Kidney capillary endothelial cell (primary cell): ENCODE data around the gene HACD1.

Experiments used
- DNase-seq: peaks from one replicate; pipeline ENCODE4 v3.0.0-alpha.2; 2018; ENCODE audit warnings: low spot score

The HACD1 gene, protein sequence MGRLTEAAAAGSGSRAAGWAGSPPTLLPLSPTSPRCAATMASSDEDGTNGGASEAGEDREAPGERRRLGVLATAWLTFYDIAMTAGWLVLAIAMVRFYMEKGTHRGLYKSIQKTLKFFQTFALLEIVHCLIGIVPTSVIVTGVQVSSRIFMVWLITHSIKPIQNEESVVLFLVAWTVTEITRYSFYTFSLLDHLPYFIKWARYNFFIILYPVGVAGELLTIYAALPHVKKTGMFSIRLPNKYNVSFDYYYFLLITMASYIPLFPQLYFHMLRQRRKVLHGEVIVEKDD

GRCh38 chr10:17617031-17617911 lies at the start of gene HACD1:
TSS of gene HACD1 (minus strand) at chr10:17617374. CDS start at chr10:17617339, 35 bp downstream.
- DNase-seq, result peak; percentile 16

DNA sequence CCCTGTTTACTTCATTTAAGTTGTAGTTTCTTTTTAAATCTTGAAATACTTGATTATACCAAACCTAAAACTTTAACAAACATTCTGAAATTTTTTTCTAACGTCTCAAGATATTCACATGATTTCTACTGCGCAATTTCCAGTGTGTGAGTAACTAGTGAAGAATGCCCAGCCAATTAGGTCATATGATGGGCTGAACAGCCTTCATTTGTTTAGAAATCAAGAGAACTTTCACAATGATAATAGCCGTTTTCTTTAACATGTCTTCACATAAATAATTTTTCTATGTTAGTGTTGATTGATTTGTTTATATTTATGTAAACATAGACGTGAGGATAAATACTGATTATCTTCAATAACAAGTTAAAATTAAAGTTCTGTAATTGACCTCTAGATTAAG lies 48.6 kb upstream of the HACD1 start:
- no peak for DNase-seq

DNA sequence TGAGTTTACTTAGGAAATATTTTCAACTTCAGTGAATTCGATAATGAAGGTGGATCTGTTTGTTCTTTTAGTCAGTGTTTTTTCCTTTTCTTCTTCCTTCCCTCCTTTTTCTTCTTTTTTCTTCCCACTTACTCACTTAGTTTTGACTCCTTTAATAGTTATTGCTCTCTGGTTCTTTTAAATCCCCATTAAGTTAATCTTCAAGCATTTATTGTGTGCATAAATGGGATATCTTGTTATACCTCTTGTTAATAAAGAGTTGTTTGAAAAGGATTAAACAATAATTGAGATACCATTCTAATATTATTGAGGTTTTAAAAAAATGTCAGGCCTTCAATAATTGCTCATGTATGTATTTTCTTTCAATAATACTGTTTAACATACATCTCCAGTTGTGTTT lies 46.3 kb upstream of the HACD1 start:
- DNase-seq, result no peak

GRCh38 chr10:17662193-17663138 lies 45.3 kb upstream of the HACD1 start:
- DNase-seq, result no peak

- DNase-seq, result no peak
Measured at GRCh38 chr10:17661510-17661909, 44.3 kb upstream of the HACD1 start.

- no peak for DNase-seq
Measured at GRCh38 chr10:17660921-17661320, 43.7 kb upstream of the HACD1 start.

DNA sequence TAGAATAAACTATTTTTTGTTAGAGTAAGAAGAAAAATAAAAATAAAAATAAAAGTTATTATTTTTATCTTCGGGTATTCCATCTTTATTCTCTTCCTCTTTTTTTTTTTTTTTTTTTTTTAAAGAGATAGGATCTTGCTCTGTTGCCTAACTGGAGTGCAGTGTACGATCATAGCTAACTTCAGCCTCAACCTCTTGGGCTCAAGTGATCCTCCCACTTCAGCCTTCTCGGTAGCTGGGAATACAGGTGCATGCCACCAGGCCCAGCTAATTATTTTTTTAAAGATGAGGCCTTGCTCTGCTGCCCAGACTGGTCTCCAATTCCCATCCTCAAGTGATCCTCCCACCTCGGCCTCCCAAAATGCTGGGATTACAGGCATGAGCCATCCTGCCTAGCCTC lies 42.2 kb upstream of the HACD1 start:
- DNase-seq, result no peak

- DNase-seq, result no peak
Measured at GRCh38 chr10:17657103-17657500, 39.9 kb upstream of the HACD1 start.

GRCh38 chr10:17655567-17656146 lies 38.5 kb upstream of the HACD1 start:
- DNase-seq, result no peak

- DNase-seq, result no peak
Measured at GRCh38 chr10:17655009-17655408, 37.8 kb upstream of the HACD1 start.

- no peak for DNase-seq
Measured at GRCh38 chr10:17652585-17652984, 35.4 kb upstream of the HACD1 start.

GRCh38 chr10:17651896-17652295 lies 34.7 kb upstream of the HACD1 start:
- DNase-seq, result no peak

DNA sequence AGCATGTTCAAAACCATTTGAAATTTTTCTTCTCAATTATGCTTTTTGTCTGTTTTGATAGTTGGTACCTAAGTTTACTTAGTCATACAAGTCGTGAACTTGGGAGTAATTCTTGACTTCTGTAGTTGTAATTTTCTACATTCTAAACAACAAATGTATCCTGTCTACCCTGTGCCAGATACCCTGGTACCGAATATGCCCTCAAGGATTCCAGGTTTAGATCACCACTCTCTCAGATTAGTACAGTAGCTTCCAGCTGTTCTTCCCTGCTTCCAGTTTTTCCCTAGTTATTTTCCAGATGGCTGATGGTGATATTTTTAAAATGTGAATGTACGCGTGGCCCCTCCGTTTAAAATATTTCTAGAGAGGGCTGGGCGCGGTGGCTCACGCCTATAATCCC lies 33.2 kb upstream of the HACD1 start:
- DNase-seq, result no peak

GRCh38 chr10:17649836-17650235 lies 32.7 kb upstream of the HACD1 start:
- DNase-seq, result no peak

- DNase-seq, result no peak
Measured at GRCh38 chr10:17649052-17649451, 31.9 kb upstream of the HACD1 start.

DNA sequence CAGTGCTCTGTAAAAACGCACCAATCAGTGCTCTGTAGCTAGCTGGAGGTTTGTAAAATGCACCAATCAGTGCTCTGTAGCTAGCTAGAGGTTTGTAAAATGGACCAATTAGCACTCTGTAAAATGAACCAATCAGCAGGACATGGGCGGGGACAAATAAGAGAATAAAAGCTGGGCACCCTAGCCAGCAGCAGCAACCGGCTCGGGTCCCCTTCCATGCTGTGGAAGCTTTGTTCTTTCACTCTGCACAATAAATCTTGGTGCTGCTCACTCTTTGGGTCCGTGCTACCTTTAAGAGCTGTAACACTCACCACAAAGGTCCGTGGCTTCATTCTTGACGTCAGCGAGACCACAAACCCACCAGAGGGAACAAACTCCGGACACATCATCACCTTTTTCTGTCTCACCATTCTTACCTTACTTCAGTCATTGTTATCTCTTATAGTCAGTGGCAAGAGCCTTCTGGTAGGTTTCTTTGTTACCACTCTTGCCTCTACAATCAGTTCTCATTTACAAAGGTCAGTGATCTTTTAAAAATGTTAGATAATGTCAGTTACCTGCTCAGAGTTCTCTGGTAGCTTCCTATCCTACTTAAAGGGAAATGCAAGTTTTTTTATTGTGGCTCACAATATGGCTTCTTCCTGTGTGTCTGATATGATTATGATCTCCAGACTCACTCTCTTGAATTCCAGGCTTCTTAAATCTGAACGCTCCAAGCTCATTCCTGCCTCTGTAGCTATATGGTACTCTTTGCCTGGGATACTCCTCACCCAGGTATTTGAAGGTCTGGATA lies 31.3 kb upstream of the HACD1 start:
- no peak for DNase-seq

GRCh38 chr10:17647326-17647725 lies 30.2 kb upstream of the HACD1 start:
- no peak for DNase-seq

GRCh38 chr10:17645621-17646345 lies 28.6 kb upstream of the HACD1 start:
- peak; percentile 7 for DNase-seq

GRCh38 chr10:17644485-17644943 lies 27.3 kb upstream of the HACD1 start:
- no peak for DNase-seq
